Measurements from ENCODE around the gene FTL. TPM values are rescaled to one million over a fixed set of nuclear protein-coding genes. Genes with fewer than 3 reads are reported as not detected.

Gene FTL
- total RNA-seq, 1 experiment from 2014 or later: 2,963 TPM

DNA sequence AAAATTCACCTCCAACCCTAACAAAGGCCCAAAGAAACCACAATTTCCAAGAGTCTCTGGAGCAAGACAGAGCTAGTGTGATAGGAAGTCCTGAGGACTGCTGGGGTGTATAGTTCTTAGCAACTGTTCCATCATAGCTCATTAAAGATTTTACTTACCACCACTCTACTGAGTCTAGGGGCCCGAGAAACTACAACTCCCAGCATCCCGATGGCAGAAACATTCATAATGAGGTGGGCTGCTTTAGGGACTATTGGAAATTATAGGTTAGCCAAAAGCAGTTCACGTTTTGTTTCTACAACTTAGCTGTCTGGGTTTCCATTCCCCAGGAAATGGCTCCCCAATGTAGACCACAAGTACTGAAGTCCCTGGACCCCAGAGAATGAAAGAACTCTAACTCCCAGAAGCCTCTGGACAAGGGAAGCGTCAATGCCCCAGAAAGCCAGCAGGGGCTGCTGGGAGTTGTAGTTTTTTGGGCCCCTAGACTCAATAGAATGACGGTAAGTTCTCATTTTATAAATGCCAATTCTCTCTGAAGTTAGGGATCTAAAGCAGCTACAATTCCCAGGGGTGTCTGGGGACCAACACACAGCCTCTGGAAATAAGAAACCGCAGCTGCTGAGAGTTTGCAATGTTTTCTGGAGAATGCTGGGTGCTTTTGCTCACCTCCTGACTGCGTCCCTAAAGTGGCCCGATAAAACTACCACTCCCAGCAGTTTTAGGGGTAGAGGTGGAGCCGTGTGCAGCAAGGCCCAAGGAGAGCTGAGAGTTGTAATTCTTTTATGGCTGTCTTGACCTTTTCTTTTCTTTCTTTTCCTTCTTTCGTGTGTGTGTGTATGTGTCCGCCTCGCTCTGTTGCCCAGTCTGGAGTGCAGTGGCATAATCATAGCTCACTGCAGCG is 11.1 kb downstream of the FTL start:
- Mint-ChIP-seq H3K4me3 (ENCODE audit: unreplicated experiment) (no peak overlapping the region), H3K27ac (ENCODE audit: unreplicated experiment) (no peak overlapping the region), H3K4me1 (ENCODE audit: low read depth, unreplicated experiment) (no peaks in the 10 kb centered on the region), H3K27me3 (ENCODE audit: insufficient read depth, unreplicated experiment) (no peaks in the 10 kb centered on the region), H3K9me3 (ENCODE audit: unreplicated experiment) (no peaks in the 10 kb centered on the region), H3K36me3 (ENCODE audit: insufficient read depth, unreplicated experiment) (peaks cover 44% of the 10 kb centered on the region)
- BruUV-seq (replicated peaks): no TSS peak
- 0 out of 2 replicates have a peak, but pooled peaks cover 8% of the 10 kb centered on the region for H3K36me3 ChIP-seq (ENCODE audit: control insufficient read depth, insufficient read depth, low read length)
- CTCF ChIA-PET: interaction anchor here (0.6 to 2.8 kb wide), 5 partner anchors 17 to 281 kb away, joined by 3 to 18 read pairs (median 8); partner anchors contain the start of genes BAX, GYS1 and RUVBL2
- no peaks in the 10 kb centered on the region for H3K9me3 ChIP-seq
- intact Hi-C loops (cut with micrococcal nuclease; ENCODE audit: unreplicated experiment): no loop called here
- TF ChIP-seq, protein P1, sequence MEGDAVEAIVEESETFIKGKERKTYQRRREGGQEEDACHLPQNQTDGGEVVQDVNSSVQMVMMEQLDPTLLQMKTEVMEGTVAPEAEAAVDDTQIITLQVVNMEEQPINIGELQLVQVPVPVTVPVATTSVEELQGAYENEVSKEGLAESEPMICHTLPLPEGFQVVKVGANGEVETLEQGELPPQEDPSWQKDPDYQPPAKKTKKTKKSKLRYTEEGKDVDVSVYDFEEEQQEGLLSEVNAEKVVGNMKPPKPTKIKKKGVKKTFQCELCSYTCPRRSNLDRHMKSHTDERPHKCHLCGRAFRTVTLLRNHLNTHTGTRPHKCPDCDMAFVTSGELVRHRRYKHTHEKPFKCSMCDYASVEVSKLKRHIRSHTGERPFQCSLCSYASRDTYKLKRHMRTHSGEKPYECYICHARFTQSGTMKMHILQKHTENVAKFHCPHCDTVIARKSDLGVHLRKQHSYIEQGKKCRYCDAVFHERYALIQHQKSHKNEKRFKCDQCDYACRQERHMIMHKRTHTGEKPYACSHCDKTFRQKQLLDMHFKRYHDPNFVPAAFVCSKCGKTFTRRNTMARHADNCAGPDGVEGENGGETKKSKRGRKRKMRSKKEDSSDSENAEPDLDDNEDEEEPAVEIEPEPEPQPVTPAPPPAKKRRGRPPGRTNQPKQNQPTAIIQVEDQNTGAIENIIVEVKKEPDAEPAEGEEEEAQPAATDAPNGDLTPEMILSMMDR (IDR thresholded peaks at IDR 0.05; ENCODE audit: insufficient read depth in 1 of 2, low read depth in 1 of 2, low read length in 1 of 2, severe bottlenecking in 1 of 2, unreplicated experiment in 1 of 2): peak in 1 of 2 experiments; percentile 39
- H3K4me1 ChIP-seq: no peaks in the 10 kb centered on the region
- peak; percentile 59 to 61 for DNase-seq
- H3K27me3 ChIP-seq (replicated peaks; ENCODE audit: control insufficient read depth, insufficient read depth, low read length): no peaks in the 10 kb centered on the region
- no peak overlapping the region for H3K4me3 ChIP-seq (ENCODE audit: low read depth, low read length)
- POLR2A ChIA-PET: interaction anchor here (0.5 to 2.0 kb wide), 3 partner anchors 17 to 22 kb away, joined by 5 to 8 read pairs (median 6); partner anchors contain the start of genes GYS1 and RUVBL2

GRCh38 chr19:48977061-48977460 is 12.0 kb downstream of the FTL start:
- intact Hi-C loops (cut with micrococcal nuclease; ENCODE audit: unreplicated experiment): no loop called here
- ChIA-PET POLR2A (interaction anchor here (1.0 to 2.0 kb wide), 2 partner anchors 10 to 16 kb away, joined by 3 to 8 read pairs; partner anchors contain the start of genes GYS1 and RUVBL2), CTCF (interaction anchor here (0.6 to 2.8 kb wide), 5 partner anchors 15 to 282 kb away, joined by 3 to 18 read pairs (median 7); partner anchors contain the start of genes BAX, GYS1 and RUVBL2)
- no peak for DNase-seq
- H3K4me1 ChIP-seq: no peaks in the 10 kb centered on the region
- TF ChIP-seq, protein P1 (IDR thresholded peaks at IDR 0.05; ENCODE audit: insufficient read depth in 1 of 2, low read depth in 1 of 2, low read length in 1 of 2, severe bottlenecking in 1 of 2, unreplicated experiment in 1 of 2): no peak
- H3K36me3 ChIP-seq (ENCODE audit: control insufficient read depth, insufficient read depth, low read length): 0 out of 2 replicates have a peak, but pooled peaks cover 8% of the 10 kb centered on the region
- H3K27me3 Mint-ChIP-seq (ENCODE audit: insufficient read depth, unreplicated experiment): no peaks in the 10 kb centered on the region
- H3K9me3 Mint-ChIP-seq (ENCODE audit: unreplicated experiment): no peaks in the 10 kb centered on the region
- H3K4me3 ChIP-seq (ENCODE audit: low read depth, low read length): no peak overlapping the region
- peaks cover 35% of the 10 kb centered on the region for H3K36me3 Mint-ChIP-seq (ENCODE audit: insufficient read depth, unreplicated experiment)
- no peak overlapping the region for H3K4me3 Mint-ChIP-seq (ENCODE audit: unreplicated experiment)
- H3K27me3 ChIP-seq (replicated peaks; ENCODE audit: control insufficient read depth, insufficient read depth, low read length): no peaks in the 10 kb centered on the region
- BruUV-seq (replicated peaks): no TSS peak
- no peaks in the 10 kb centered on the region for H3K9me3 ChIP-seq
- H3K27ac Mint-ChIP-seq (ENCODE audit: unreplicated experiment): no peak overlapping the region
- no peaks in the 10 kb centered on the region for H3K4me1 Mint-ChIP-seq (ENCODE audit: low read depth, unreplicated experiment)

- no peaks in the 10 kb centered on the region for H3K9me3 Mint-ChIP-seq (ENCODE audit: unreplicated experiment)
- TF ChIP-seq, protein P1 (IDR thresholded peaks at IDR 0.05; ENCODE audit: insufficient read depth in 1 of 2, low read depth in 1 of 2, low read length in 1 of 2, severe bottlenecking in 1 of 2, unreplicated experiment in 1 of 2): no peak
- no peak overlapping the region for H3K4me3 Mint-ChIP-seq (ENCODE audit: unreplicated experiment)
Measured at GRCh38 chr19:48982280-48982679, 17.2 kb downstream of the FTL start.

More at GRCh38 chr19:48982280-48982679, 17.2 kb downstream of the FTL start:
- BruUV-seq (replicated peaks): no TSS peak
- H3K36me3 ChIP-seq (ENCODE audit: control insufficient read depth, insufficient read depth, low read length): peaks cover 5% of the 10 kb centered on the region; the same call in 1 of the 2 replicates
- H3K4me3 ChIP-seq (ENCODE audit: low read depth, low read length): no peak overlapping the region
- H3K4me1 ChIP-seq: no peaks in the 10 kb centered on the region
- CTCF ChIA-PET: interaction anchor here (3.5 kb wide), 1 partner anchor 11 kb away, joined by 24 read pairs; the partner anchor contains the start of genes GYS1 and RUVBL2
- intact Hi-C loops (cut with micrococcal nuclease; ENCODE audit: unreplicated experiment): no loop called here
- H3K27me3 ChIP-seq (replicated peaks; ENCODE audit: control insufficient read depth, insufficient read depth, low read length): no peaks in the 10 kb centered on the region
- no peaks in the 10 kb centered on the region for H3K9me3 ChIP-seq
- H3K27me3 Mint-ChIP-seq (ENCODE audit: insufficient read depth, unreplicated experiment): no peaks in the 10 kb centered on the region
- peaks cover 64% of the 10 kb centered on the region for H3K36me3 Mint-ChIP-seq (ENCODE audit: insufficient read depth, unreplicated experiment)
- POLR2A ChIA-PET: no interaction called here
- H3K4me1 Mint-ChIP-seq (ENCODE audit: low read depth, unreplicated experiment): no peaks in the 10 kb centered on the region
- DNase-seq: no peak
- no peak overlapping the region for H3K27ac Mint-ChIP-seq (ENCODE audit: unreplicated experiment)
